HPDE6-E6E7 (cell line): Measurements from ENCODE around the gene L2HGDH.
"Not testable (repeated sequence)": the region's sequence is repeated elsewhere in the genome, so short reads cannot be mapped to it uniquely, and the experiment has no call there.

Experiments
- DNase-seq: peaks from one replicate; pipeline ENCODE4 v3.0.0; 2011; ENCODE audit warnings: missing footprints; ENCODE audit errors: extremely low spot score

The L2HGDH gene

GRCh38 chr14:50311972-50312733, at the start of gene L2HGDH, which contains the start of gene DMAC2L:
L2HGDH (minus strand) TSS chr14:50312229; CDS start chr14:50312150, 79 bp downstream.
DMAC2L (plus strand) TSS chr14:50312324; CDS start chr14:50321488, 9,164 bp downstream.
- DNase-seq: peak; percentile 96

GRCh38 chr14:50360851-50361250, 48.8 kb upstream of the L2HGDH start:
- DNase-seq: peak; percentile 70

DNA sequence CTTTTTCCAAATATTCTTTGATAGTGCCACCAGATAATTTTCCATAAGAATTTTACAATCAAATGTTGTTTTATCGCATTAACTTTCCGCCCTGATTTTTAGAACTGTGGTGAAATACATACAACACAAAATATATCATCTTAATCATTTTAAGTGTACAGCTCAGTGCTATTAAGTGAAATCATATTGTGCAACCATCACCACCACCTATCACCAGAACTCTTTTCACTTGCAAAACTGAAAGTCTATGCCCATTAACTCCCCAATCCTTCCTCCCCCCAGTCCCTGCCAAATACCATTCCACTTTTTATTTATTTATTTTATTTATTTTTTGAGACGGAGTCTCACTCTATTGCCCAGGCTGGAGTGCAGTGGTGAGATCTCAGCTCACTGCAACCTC, 48.1 kb upstream of the L2HGDH start:
- DNase-seq: no peak

DNA sequence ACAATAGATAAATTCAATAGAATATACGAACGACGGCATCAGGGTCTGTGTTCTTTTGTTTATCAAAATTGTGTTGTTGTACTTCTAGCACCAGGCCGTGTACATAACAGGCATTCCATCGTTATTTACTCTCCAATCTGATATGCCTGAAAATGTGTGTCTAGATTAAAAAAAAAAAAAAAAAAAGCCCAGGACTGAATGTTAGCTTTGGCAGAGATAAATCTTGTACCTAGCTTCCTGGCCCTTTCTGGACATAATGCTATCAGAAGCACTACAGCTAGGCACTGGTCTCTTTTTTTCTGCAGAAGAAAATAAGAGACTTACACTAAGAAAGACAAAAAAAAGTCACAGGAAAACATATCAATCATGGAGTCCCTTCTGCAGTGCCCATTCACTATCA, 47.6 kb upstream of the L2HGDH start:
- no peak for DNase-seq

DNA sequence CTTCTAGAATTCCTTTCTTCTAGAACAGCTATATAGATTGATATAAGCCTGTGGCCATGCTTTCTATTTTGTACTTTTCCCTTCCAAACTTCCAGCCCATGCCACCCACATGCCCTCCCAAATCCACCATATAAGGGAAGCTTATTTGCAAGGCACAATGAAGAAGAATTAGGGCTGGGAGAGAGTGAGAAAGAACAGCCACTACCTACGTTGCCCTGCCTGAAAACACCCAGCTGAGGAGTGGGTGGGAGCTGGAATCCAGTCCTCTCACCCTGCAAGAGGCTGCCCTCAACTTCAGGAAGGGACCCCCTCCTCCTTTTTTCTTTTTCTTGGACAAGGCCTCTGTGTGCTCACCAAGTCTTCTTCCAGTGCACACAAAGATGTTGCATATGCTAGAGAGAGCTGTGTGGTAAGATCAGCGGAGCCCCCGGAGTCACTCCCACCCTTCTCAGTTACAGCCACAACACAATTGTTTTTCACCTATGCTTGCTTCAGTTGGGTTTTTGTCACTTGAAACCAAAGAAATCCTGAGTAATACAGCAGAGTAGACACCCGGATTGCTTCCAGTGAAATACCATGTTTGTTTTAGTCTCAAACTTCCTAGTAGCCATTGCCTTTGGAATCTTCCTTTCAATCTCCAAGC, 45.8 kb upstream of the L2HGDH start:
- no peak for DNase-seq

- DNase-seq: no peak
Observed at GRCh38 chr14:50357124-50357523, 45.1 kb upstream of the L2HGDH start.

DNA sequence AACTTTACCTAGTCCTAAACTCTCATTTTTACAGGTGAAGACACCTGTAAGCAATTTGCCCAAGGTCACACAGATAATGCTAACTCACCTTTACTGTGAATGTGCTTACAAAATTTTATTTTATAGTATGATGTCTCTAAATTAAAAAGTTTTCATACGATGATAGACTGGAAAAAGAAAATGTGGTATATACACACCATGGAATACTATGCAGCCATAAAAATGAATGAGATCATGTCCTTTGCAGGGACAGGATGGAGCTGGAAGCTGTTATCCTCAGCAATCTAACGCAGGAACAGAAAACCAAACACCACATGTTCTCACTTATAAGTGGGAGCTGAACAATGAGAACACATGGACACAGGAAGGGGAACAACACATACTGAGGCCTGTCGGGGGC, 44.3 kb upstream of the L2HGDH start:
- DNase-seq: not testable (repeated sequence)

DNA sequence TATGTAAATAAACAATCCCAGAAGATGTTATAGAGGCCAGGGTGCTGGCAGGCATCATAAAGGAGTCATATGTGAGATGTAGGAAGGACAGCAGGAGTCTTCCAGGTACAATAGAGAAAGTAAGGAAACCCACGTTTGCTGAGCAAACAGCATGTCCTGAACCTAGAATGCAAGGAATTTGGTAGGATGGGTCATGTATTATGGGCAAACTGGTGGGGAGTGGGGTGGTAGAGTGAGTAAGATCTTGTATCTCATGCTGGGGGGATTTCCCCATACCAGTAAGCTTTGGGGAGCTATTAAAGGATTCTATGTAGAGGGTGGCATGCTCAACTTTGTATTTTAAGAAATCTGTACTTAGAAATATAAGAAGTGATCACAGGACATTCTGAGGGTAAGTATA, 43.7 kb upstream of the L2HGDH start:
- no peak for DNase-seq

DNA sequence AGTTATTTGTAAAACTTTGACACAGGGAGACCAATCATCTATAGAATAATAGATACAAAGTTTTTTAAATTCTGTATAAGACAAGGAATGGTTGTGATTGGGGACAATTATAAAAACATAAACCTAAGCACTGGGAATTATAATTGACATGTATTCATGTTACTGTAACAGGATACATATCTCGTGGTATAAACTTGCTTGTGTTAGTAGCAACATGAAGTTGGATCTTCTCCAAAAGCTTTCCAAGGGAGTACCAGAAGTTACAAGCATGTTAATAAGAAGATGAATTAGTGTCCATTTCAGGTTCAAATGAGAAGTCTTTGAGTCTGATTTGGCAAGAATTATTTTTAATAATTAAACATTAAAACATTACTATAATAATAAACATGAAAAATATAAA, 42.5 kb upstream of the L2HGDH start:
- DNase-seq: no peak

GRCh38 chr14:50353126-50353525, 41.1 kb upstream of the L2HGDH start:
- no peak for DNase-seq

DNA sequence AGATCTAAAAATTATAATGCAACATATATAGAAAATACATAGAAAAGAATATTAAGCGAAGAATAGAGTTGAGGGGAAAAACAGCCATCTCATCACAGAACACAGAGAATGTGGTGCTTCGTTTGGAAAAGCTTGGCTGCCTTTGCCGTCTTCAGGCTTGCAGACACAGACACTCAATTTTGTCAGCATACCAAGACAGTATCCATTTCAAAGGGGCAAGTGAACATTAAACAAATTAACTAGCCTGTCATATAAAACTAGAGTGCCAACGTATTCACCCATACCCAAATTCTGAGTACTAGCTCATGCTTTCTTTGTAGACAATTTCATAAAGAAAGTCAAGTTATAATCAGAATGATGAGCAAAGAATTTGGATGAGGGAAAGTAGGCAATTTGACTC, 40.6 kb upstream of the L2HGDH start:
- no peak for DNase-seq

DNA sequence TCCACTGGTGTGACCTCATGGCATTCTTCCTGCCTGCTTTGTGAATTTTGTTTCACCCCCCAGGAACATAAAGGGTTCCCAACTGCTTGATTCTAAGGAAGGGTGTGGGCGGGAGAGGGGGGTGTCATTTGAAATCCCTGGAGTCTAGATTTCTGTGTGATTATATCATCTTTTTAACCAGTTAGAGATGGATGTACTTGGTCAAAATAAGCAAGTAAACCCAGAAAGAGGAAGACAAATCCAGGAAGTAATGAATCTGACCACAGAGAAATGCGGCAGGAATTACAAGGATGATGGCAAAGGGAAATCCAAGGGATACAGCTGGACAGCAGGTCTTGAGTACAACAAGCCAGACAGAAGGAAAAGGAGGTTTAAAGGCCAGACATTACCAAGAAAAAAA, 38.9 kb upstream of the L2HGDH start:
- DNase-seq: no peak

GRCh38 chr14:50348933-50349332, 36.9 kb upstream of the L2HGDH start:
- no peak for DNase-seq

GRCh38 chr14:50347521-50347920, 35.5 kb upstream of the L2HGDH start:
- DNase-seq: peak; percentile 63

GRCh38 chr14:50345846-50346422, 33.9 kb upstream of the L2HGDH start:
- no peak for DNase-seq

GRCh38 chr14:50344876-50345563, 33.0 kb upstream of the L2HGDH start:
- DNase-seq: no peak

GRCh38 chr14:50344116-50344775, 32.2 kb upstream of the L2HGDH start:
- DNase-seq: no peak

GRCh38 chr14:50343434-50343833, 31.4 kb upstream of the L2HGDH start:
- DNase-seq: no peak

DNA sequence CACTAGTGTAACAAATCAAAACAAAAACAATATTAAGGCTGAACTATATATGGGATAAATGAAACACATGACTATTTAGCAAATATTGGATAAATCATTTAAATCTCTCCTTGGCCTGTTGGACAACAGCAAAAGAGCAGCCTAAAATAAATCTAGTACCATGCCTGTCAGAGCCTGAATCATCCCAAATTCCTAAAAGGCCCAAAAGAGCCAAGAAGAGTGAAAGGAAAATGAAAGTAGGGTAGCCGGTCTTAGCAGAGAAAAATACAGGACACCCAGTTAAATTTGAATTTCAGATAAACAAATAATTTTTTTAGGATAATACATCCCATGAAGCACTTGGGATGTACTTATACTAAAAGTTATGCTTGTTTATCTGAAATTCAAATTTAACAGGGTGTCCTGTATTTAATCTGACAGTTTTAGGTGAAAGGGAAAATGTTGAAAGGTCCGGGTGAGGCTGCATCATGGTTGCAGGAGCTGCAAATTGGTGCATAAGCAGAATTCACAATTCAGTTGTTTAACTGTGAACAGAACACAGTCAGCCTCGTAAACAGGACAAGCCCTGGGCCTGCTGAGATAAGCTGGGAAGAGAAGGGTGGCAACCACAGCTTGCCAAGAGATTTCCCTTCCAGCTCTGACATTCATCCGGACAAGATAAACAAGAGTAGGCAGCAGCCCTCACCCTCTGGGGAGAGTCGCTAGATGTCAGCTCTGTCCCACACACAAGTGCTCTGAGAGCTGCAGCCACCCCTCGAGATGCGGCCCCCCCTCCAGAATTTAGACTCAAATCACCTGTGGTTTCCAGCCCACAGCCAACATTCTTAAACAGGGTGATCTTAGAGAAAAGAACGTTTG, 30.4 kb upstream of the L2HGDH start:
- peak; percentile 70 for DNase-seq

DNA sequence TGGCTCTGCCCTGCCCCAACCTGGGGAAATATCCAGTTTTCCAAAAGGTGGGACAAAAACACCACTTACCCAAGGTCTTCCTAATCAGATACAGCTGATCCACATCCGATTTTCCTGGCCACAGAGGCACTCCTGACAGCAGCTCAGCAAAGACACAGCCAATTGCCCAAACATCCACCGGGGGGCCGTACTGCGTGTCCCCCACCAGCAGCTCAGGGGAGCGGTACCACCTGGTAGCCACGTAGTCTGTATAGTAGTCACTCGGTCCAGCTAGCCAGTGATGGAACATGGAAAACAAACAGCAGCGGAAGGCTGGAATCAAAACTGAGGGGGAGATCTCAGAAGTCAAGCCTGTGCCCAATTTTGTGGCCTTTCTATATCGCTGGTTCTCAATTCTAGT, 28.9 kb upstream of the L2HGDH start:
- DNase-seq: no peak

GRCh38 chr14:50340045-50340444, 28.0 kb upstream of the L2HGDH start:
- no peak for DNase-seq
